GM18502 (cell line): ENCODE data around the gene DYDC2.
A peak's percentile ranks its signal among the peaks of the same experiment; 100 is the strongest.

Source experiments
- ATAC-seq: cut with Tn5 transposase; IDR thresholded peaks from one replicate; pipeline ENCODE4 v1.9.1; 2021; ENCODE audit warnings: mild to moderate bottlenecking; ENCODE audit not compliant: unreplicated experiment, poor library complexity

Gene DYDC2

GRCh38 chr10:80365510-80365909, 8.9 kb downstream of the DYDC2 start:
- ATAC-seq = no peak

GRCh38 chr10:80371467-80371866, 14.9 kb downstream of the DYDC2 start:
- no peak for ATAC-seq

GRCh38 chr10:80372675-80373074, 16.1 kb downstream of the DYDC2 start:
- no peak for ATAC-seq

DNA sequence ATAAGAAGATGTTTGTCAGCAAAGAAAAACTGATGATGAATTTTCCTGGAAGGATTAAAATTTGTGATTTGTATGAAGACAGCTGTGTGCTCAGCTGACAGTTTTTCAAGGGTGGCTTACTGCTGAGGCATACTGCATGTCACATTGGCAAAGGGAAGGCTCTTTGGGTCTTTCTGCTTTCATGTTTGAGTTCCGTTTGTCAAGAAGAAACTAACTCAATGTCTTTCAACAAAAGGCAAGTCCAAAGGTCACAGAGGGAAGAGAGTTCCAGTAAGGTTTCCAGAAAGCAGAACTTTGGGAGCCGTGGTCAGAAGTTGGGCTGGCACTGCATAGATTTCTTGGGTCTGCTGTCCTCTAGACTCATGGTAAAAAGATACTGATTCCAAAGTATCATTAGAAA, 16.9 kb downstream of the DYDC2 start:
- no peak for ATAC-seq

DNA sequence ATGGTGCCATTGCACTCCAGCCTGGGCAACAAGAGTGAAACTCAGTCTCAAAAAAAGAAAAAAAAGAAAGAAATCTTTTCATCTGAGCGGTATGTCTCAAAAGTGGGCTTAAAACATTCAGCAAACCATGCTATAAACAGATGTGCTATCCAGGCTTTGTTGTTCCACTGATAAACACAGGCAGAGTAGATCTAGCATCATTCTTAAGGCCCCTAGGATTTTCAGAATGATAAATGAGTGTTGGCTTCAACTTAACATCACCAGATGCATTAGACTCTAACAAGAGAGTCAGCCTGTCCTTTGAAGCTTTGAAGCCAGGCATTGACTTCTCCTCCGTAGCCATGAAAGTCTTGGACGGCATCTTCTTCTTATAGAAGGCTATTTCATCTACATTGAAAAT, 23.1 kb downstream of the DYDC2 start:
- ATAC-seq = no peak

DNA sequence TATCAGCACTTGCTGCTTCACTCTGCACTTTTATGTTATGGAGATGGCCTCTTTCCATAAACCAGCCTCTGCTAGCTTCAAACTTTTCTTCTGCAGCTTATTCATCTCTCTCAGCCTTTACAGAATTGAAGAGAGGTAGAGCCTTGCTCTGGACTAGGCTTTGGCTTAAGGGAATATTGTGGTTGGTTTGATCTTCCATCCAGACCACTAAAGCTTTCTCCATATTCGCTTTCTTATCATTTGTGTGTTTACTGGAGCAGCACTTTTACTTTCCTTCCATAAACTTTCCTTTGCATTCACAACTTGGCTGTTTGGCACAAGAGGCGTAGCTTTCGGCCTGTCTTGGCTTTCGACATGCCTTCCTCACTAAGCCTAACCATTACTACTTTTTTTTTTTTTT, 23.6 kb downstream of the DYDC2 start:
- no peak for ATAC-seq

- peak; percentile 73 for ATAC-seq
Observed at GRCh38 chr10:80382989-80383388, 26.4 kb downstream of the DYDC2 start.

DNA sequence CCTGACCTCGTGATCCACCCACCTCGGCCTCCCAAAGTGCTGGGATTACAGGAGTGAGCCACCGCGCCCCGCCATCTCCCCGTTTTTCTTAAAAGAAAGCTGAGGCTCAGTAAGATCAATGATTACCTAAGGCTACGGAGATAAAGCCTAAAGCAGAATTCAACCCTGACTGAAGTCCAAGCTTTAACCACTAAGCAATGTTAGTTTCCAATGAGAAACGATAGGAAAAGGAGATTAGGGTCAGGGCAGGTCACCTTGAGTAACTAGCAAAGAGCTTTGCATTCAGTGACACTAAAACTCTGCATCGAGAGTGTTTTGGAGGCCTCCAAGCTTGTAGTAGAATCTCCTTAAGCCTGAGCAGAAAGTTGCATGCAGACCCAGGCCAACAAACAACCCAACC, 34.2 kb downstream of the DYDC2 start:
- no peak for ATAC-seq

- ATAC-seq = no peak
Observed at GRCh38 chr10:80392250-80392649, 35.7 kb downstream of the DYDC2 start.

GRCh38 chr10:80394358-80394916, 37.9 kb downstream of the DYDC2 start:
- ATAC-seq = no peak

- ATAC-seq = no peak
Observed at GRCh38 chr10:80397014-80397413, 40.4 kb downstream of the DYDC2 start.

- ATAC-seq = no peak
Observed at GRCh38 chr10:80400136-80400804, 43.7 kb downstream of the DYDC2 start.

GRCh38 chr10:80405035-80405434, 48.5 kb downstream of the DYDC2 start:
- ATAC-seq = no peak

DNA sequence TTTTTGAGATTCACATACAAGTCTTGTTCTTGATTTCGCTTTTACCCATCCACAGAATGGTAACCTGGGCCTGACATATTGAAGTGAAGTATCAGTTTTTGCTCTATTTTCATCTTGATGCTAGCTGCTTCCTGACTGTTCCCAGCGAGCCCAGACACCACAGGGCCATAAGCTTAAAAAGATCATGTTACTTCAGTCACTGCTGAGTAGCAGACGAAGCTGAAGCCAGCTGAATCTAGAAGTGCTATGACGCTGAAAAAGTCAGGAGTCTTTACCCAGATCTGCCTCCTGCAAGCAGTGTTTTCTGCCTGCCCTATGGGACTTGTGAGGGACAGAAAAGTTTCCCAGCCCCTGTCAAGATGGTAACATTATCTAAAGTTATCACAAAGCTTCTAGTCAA, 49.0 kb downstream of the DYDC2 start:
- ATAC-seq = no peak

DNA sequence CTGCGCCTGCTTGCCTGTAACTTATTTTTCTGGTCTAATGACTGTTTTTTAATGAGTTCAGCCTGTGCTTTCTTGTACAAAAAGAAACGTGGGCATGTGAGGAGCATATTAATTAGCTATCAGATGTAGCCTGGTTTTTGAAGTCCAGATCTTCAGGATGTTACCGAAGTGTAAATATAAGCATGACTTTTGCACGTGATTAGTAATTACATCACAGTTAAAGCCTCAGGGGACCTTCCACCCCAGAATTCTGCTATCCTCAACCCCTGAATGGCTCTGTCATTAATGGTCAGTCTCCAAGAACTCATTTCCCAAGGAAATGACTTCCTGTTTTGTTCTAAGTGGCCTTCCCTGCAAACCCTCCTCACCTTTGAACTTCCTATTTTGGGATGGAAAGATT, 49.6 kb downstream of the DYDC2 start:
- ATAC-seq = no peak

DNA sequence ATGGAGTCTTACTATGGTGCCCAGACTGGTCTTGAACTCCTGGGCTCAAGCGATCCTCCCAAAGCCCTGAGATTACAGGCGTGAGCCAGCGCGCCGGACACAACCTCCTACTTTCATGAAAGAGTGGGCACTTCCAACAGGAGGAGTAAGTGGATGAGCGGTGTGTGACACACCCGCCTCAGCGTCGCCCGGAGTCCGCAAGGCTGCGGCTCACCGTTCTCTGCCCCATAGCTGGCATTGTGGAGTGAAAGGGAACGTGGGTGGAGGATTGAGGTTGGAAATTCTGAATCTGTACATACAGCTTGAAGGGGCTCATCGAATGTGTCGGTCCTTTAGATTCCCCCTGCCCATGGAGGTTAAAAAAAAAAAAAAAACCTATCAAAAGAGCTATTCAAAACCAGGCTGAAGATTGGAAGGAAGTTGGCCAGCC, 51.2 kb downstream of the DYDC2 start:
- ATAC-seq = peak; percentile 33

DNA sequence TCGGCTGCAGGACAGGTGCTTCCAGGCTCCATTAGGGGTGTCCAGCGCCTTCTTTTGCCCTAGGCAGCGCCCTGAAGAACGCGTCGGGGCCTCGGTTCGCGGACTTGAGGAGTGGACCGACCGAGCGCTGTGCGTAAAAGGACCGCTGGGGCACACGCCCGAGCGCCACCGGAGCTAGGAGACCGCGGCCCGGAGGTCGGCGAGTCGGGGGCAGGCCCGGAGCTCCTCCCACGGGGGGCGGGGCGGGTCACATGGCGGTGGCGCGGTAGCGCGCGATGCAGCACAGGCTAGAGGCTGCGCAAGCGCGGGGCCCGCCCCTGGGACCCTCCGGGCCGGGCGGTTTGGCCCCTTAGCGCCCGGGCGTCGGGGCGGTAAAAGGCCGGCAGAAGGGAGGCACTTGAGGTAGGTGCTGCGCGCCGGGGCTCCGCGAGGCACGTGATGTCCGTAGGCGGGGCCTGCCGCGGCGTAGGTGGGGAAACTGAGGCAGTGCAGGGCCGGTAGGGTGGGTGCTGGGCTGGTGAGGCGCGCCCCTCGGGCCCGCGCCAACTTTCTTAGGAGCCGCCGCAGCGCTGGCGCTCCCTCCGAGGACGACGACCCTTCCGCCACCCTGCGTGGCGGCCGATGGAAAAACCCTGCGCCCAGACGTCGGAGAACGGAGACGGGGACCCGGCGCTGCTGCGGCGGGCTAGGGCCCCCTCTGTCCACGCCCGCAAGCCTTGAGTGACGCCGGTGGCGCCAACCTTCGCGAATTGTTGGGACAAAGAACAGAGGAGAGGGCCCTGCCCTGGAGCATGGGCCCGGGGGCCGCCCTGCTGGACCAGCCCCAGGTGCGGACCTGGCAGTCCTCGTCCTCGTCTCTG, 51.9 kb downstream of the DYDC2 start, which contains the start of gene PRXL2A:
Gene PRXL2A, plus strand, starts transcription at position 310 of the 860 bp plus-strand sequence. CDS start 11,917 bp downstream, outside the sequence.
- peak; percentile 96 for ATAC-seq

DNA sequence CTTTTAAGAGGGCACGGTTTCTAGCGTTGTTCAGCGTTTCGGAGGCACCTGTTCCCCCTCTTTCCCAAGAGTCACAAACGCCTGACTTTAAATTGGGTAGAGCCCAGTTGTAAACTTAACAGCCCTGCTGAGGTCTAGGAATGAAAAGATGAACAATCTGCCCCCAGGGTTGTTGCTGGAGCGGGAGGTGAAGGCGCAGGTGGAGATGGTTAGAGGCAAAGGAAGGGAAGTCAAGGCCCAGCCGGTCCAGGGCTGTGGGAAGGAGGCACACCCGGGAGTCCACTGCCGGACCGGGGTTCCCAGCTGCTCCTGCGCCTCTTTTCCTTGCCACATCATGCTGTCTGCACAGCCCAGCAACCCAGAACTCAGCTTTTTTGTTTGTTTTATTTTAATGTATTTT, 52.5 kb downstream of the DYDC2 start:
- no peak for ATAC-seq

GRCh38 chr10:80410122-80410521, 53.5 kb downstream of the DYDC2 start:
- no peak for ATAC-seq

GRCh38 chr10:80410578-80411145, 54.1 kb downstream of the DYDC2 start:
- no peak for ATAC-seq

GRCh38 chr10:80411267-80411668, 54.7 kb downstream of the DYDC2 start:
- no peak for ATAC-seq
